NCI-H460 (cell line): Measurements from ENCODE around the gene ACVR1B. TPM values are rescaled to one million over a fixed set of nuclear protein-coding genes. Genes with fewer than 3 reads are reported as not detected.
A peak's percentile ranks its signal among the peaks of the same experiment; 100 is the strongest.

ENCODE experiments used
- DNase-seq: peaks from one replicate; pipeline ENCODE4 v3.0.0-alpha.2; 2016; ENCODE audit warnings: low read depth; ENCODE audit errors: extremely low read depth
- total RNA-seq: library from RNA; depleted of rRNA; stranded (reverse); fragments of >200 nt; shearing (Covaris generic); gene quantifications from 2 replicates; pipeline ENCODE4 v1.2.3, GENCODE V29; 2014

The ACVR1B gene
- total RNA-seq, 1 experiment from 2014 or later, result 7.7 TPM

DNA sequence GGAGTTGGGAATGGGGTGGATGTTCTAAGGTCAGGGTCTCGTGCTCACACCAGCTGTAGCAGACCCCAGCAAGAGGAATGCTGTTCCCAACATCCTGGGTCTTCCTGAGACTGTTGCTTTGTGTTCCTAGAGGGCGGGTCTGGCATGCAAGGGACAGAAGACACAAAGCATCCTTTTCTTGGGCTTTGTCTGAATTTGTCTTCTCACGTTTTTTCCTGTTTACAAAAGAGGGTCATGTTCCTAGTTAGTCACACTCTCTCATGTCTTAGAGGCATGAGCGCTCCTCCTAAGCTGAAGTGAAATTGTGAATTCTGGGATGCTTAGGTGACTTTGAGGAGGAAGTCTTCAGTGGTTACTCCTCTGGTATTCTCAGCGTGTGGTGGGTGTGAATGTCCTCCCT, 45.6 kb downstream of the ACVR1B start:
- no peak for DNase-seq

DNA sequence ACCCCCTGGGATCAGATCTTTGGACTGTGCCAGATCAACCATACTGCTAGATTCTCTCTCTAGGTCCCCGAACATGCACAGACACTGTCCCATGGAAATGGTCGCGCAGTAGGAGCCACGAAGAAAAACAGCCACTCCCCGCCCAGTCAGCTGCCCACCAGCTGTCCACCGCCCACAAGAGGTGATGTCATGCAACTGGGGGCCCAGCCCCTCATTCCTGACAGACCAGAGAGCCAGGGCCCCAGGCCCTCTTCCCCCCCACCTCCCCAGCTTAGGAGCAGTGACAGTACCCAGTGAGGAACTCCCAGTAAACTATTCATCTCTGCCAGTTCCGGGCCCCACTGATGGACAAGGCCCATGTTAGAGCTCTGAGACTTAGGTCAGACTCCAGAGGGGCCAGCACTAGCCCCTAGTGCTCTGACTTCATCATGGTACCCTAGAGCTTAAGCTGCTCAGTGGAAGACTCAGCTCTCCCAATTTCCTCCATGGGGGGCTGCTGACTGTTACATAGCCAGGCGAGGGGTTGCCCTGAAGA, 51.6 kb downstream of the ACVR1B start:
- no peak for DNase-seq

DNA sequence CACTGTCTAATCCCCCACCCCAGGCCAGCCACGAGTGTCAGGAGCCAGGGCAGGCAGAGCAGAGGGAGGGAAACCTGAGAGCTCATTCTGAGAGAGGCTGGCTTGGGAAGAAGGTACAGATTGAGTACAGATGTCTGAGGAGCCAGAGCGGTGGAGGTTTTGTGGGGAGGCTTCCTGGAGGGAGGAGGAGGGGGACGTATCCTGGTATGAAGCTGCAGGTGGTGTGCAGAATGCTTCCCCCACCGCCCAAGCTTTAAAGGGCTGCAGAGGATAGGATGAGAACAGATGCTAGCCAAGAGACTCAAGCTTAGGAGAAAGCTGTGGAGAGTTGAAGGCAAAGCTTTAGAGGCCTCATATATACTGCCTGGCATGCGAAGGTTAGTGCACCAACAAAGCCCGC, 52.1 kb downstream of the ACVR1B start:
- DNase-seq, result no peak

DNA sequence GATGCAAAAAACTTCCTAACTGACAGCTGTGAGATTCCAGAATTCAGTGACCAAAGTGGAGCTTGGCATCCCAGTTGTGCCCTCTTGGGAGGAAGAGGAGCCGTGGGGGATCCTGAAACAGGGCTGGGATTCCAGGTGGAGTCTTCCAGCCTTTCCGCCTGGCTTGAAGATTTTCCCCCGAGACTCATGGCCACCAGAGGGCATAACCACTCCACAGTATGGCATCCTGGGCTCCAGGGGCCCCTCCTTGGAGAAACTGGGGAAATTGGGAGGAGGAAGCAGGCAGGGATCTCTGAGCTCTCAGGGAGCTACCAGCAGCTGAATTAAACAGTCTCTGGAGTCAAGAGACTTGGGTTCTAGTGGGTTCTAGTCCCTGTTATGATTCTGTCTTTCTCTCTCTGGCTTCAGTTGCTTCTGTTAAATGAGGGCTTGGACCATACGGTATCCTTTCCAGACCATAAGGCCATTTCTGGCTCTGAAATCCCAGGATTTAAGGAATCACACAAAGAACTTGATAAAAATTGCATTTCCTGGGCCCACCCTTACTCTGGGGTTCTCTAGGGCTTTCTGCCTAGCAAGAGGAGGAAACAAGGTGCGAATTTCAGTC, 52.6 kb downstream of the ACVR1B start:
- peak; percentile 56 for DNase-seq

DNA sequence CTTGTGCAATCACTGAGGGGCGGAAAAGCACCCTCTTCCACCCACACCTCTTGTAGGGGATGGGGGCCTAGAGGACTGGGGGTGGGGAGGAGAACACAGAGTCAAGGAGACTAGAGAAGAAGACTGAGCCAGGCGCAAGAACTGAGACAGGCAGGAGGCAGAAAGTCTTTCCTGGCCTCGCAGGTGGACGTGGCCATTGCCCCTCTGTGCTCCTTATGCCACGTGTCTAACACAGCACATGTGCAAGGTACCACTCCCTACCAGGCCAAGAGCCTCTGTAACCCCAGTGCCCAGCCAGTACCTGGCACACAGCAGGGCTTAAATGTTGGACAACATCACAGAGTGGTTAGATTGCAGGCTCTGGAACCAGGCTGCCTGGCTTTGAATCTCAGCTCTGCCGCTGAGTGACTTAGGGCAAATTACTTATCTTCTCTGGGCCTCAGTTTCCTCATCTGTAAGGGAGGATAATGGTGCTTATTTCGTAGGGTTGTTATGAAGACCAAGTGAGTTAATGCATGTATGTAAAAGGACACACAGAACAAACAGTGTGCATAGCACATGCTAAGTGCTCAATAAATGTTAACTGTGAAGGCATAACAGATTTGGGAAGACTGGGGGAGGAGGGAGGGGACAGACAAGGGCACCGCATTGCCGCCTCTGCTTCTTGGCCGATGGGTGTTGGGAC, 53.9 kb downstream of the ACVR1B start:
- DNase-seq, result no peak

DNA sequence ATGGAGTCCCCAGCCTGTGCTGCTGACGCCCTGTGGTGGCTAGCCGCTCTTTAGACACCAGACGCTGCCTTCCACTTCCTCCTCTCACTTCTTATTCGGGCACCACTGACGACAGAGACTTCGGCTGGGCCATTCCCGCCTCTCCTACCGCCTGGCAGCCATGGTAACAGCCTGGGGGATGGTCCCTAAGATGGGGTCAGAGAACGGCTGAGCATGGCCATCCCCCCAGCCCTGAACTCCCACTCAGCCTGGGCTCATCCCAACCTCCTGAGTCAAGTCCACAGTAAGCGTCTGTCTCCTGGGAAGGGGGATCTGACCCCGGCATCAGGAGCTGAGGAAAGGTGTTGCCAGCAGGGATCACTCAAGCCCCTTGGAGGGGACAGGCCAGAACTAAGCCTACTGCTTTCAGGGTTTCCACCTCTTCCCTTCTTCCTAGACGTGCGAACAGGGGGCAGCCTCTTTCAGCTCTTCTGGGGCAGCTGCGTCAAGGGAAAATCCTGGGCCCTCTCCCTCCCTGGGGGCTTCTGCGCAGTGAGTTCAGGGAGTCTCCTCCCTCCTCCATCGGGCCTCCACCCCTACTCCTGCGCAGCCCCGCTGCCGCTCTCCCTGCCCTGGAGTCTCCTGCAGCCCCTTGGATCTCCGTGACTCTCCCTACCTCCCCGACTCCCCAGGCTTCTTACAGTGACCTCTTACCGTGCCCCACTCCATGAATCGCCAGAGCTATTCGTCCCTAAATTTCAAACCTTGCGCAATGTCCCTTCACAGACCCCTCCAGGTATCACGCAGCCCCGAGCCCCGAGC, 54.6 kb downstream of the ACVR1B start:
- DNase-seq, result no peak

DNA sequence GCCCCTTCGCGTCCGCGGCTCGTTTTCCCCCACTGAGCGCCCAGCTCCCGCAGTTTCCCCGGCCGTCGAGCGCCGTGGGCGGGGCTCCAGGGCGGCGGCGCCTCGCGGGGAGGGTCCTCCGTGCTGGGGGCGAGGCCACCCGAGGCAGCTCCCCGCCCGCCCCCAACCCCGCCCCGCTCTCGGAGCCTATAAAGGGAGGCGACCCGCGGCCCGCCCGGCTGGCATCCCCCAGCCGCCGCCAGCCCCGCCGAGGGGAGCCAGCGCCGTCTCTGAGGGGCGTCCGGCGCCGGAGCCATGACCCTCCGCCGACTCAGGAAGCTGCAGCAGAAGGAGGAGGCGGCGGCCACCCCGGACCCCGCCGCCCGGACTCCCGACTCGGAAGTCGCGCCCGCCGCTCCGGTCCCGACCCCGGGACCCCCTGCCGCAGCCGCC, 55.2 kb downstream of the ACVR1B start, which contains the start of gene TAMALIN:
Gene TAMALIN (plus strand): TSS at position 221 of the 432 bp plus-strand sequence. CDS start 74 bp downstream, at position 295.
- DNase-seq, result no peak

DNA sequence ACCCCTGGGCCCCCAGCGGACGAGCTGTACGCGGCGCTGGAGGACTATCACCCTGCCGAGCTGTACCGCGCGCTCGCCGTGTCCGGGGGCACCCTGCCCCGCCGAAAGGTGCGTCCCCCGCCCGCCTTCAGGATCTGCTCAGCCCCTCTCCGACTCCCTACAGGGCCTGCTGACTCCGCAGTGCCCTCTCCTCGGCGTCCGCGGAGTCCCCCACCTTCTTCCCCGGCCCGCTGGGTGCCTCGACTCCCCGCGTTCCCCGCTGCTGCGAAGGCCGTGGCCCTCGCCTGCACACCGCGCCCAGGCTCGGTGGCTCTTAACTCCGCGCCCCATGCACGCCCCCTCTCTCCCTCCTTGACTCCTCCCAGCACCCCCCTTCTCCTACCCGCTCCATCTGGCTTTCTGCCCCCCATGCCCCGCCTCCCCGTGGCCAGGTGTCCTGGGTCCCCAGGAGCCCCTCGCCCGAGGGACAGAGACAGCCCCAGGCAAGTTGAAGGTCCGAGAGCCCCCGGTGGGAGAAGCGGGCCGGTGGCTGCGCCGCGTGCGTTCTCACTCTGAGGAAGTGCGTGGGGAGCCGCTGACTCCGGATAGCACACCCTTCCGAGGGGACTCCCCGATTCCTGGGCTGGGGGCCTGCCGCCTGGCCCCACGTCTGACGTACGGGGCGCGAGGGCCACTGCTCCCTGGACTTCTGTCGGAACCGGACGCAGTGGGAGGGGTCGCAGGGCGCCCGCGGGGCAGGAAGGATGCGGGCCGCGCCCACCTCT, 55.8 kb downstream of the ACVR1B start:
- no peak for DNase-seq

DNA sequence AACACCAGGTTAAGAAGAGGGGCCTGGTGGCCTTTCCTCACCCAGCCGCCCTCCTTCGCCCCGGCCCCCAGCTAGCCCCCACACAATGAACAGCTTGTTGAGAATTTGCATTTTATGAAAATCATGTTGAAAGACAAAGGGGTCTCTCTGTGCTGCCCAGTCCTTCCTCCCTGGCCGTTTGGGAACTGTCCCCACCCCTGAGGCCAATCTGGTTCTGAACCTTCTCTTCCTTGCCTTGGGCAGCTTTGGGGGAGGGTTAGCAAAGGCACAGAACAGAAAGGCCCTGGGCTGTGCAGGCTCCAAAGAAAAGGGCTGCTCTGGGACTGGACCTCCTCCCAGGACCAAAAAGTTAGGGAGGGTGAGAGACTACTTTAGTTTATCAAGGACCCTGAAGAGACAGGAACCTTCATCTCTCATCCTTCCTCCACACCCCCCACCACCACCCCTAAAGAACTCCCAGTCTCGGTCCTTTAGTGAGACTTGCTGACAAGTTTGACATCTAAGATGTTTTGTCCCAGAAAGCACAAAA, 56.5 kb downstream of the ACVR1B start:
- DNase-seq, result no peak

DNA sequence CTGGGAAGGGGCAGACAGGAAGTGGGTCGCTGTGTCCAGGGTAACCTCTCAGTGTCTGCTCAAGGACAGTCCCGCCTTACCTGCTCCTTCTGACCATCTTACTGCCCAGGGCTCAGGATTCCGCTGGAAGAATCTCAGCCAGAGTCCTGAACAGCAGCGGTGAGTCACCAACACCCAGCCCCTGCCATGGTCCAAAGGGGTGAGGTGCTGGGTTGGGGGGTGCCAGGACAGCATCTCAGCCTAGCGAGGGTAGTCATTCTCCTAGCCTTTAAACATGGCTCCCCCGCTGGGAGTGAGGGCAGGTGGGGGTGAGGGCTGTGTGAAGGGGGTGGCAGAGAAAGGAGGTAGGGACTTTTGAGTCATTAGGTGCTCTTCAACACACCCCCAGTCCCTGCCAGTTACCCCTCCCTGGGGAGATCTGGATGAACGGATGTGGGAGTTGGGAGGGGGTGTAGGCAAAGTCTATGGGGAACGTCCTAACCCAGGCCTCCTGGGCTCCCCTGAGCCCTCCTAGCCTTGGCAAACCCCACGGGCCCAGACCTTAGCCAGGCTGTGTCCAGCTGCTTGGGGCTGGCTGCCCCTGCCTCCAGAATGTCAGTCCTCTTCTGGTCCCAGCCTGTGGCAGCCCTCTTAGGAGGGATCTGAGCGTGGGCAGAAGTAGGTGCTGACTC, 57.7 kb downstream of the ACVR1B start:
- no peak for DNase-seq

DNA sequence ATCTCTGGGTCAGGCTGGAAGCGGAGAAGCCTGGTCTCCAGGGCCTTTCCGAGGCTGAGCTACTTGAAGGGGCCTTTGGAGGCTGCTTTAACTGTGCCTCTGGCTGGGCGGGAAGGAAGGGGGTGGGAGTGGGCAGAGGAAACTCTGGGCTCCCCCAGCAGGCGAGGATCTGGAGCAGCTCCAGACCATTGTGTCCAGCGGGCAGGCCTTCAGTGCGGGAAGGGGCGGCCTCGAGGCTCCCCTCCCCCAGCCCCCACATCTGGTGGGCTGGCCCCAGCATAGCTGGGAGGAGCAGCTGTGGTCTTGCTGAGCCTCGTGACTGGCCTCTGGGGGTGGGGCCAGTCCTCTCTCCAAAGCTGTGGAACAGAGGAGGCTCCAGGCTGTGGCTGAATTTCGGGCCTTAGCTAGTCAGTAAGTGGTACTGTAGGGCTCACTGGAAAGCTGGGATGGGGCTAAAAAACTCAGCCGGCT, 58.7 kb downstream of the ACVR1B start:
- no peak for DNase-seq

DNA sequence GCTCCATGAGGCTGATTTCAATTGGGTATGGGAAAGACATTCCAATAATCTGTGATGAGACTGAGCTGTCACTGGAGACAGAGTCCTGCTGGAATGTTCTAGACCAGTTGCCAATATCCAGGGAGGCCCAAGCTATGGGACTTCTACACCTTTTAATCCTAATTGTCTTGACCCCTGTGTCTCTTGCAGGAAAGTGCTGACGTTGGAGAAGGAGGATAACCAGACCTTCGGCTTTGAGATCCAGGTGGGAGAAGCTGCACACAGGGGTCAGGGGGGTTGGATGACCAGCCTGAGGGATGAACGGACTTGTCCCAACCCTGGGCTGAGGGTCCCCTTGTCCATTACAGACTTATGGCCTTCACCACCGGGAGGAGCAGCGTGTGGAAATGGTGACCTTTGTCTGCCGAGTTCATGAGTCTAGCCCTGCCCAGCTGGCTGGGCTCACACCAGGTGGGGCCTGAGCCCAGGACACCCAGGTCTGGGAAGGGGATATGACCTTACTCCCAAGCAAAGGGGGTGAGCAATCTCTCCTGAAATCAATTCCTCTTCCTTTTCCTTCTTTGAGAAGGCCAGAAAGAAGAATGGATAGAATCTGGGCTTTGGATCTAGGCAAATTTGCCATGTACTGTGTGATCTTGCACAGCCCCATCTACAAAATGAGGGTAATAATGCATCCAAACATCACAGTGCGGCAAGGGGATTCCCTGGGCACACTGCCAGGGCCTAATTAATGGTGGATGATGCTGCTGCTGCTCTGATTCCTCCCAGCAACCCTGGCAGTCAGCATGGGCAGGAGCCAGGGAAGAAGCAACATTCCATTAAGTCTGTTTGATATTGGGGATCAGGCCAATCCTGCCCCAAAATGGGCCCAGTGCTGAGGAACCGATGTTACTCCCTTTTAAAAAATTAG, 59.4 kb downstream of the ACVR1B start:
- no peak for DNase-seq

DNA sequence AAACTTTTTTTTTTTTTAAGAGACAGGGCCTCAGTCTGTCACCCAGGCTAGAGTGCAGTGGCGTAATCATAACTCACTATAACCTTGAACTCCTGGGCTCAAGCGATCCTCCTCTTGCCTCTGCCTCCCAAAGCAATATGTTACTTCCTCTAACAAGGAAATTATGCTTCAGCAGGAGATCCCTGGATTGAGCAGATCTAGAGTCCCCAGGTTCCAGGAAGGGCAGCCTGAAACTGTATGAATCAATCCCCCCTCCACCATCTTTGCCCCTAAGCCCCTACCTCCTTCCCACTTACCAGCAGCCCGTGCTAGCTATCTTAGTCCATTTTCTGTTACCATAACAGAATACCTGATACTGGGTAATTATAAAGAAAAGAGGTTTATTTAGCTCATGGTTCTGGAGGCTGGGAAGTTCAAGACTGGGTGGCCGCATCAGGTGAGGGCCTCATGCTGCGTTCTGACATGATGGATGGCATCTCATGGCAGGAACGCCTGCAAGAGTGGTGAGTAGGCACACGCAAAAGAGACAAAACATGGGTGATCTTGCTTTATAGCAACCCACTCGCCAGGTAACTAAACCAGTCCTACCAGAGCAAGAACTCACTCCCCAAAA, 60.2 kb downstream of the ACVR1B start:
- no peak for DNase-seq

DNA sequence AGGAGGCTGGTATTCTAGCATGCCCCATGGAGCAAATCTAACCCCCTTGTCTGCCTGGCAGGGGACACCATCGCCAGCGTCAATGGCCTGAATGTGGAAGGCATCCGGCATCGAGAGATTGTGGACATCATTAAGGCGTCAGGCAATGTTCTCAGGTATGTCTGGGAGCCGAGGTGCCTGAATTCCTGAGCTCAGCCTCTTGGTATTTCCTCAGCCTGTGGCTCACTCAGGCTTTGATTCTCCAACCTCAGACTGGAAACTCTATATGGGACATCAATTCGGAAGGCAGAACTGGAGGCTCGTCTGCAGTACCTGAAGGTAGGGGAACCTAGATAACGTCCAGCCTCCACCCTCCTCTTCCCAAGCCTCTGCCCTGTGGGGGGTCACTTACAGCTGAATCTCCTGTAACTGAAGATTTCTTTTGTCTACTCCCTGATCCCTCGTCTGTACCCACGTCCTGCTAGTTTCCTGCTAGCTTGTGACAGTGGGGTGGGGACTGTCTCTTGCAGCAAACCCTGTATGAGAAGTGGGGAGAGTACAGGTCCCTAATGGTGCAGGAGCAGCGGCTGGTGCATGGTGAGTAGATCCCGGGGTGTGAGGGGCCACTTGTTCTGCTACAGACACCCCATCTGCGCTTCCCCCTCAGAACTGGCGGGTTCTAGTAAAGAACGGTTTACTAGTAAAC, 62.3 kb downstream of the ACVR1B start:
- no peak for DNase-seq

DNA sequence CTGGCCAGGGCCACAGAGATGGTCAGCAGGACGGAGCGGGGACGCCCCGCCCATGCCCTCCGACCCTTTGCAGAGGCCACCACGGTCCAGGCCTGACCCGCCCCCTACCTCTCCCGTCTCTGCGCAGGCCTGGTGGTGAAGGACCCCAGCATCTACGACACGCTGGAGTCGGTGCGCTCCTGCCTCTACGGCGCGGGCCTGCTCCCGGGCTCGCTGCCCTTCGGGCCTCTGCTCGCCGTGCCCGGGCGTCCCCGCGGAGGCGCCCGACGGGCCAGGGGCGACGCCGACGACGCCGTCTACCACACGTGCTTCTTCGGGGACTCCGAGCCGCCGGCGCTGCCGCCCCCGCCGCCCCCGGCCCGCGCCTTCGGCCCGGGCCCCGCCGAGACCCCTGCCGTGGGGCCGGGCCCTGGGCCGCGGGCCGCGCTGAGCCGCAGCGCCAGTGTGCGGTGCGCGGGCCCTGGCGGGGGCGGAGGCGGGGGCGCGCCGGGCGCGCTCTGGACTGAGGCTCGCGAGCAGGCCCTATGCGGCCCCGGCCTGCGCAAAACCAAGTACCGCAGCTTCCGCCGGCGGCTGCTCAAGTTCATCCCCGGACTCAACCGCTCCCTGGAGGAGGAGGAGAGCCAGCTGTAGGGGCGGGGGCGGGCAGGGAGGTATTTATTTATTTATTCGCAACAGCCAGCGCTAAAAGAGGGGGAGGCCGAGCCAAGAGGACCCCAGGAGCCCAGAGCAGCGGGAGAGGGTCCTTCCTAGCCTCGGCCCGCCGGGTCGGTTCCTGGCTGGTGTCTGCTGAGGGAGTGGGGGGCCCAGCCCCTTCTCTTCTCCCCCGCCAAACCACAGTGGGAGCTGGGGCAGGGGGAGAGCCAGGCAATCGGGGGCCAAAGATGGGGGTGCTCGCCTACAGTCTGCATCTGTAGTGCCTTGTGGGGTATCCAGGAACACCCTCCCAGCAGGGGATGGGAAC, 63.4 kb downstream of the ACVR1B start:
- no peak for DNase-seq

DNA sequence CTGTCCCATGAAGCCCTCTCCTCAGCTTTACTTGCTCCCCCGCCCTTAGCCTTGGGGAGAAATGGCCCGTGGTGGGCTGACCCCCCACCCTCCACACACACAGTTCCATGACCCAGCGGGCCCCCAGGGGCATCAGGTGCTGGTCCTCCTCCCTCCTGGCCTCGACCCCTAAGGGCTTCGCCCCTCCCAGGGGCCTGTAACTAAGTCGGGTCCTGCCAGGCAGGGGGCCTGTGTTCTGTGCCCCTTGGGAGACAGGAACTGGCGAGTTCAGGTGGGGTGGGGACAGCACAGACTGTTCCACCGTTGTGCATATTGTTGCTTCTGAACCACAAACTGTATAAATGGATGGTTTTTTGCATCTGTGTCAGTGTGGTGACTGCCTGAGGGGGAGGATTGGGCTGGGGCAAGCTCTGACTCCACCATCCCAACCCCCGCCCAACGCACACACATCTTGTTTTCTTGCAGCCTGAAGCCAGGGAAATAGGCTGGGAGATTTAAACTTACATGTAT, 64.1 kb downstream of the ACVR1B start:
- DNase-seq, result no peak
